Natural killer cell (primary cell): ENCODE measurements around the gene SPATA32. TPM values are rescaled to one million over a fixed set of nuclear protein-coding genes. Genes with fewer than 3 reads are reported as not detected.

Source experiments
- ATAC-seq, 3 donors: fragments of 150-1000 bp in 2 of 3; fragments of 200-7000 bp in 1 of 3; cut with Tn5 transposase; 1 replicate in 1 of 3; 2 replicates in 2 of 3; pipeline ENCODE4 v1.10.0; 2021; ENCODE audit warnings: mild to moderate bottlenecking in 2 of 3, moderate library complexity in 2 of 3
- DNase-seq, 2 donors: peaks; one replicate each; pipeline versions ENCODE4 v3.0.0 to v3.0.0-alpha.2; 2013 to 2021; ENCODE audit warnings: mixed read lengths in 1 of 2
- H3K27ac ChIP-seq: one replicate; pipeline ENCODE4 v1.5.1; 2013; ENCODE audit warnings: mild to moderate bottlenecking, low read length
- H3K27me3 ChIP-seq: one replicate; pipeline ENCODE4 v1.6.1; 2013; ENCODE audit warnings: low read length; ENCODE audit not compliant: control insufficient read depth, insufficient read depth
- H3K36me3 ChIP-seq: one replicate; pipeline ENCODE4 v1.6.1; 2013; ENCODE audit warnings: low read length; ENCODE audit not compliant: control insufficient read depth, insufficient read depth
- H3K4me1 ChIP-seq: one replicate; pipeline ENCODE4 v1.6.1; 2013; ENCODE audit warnings: low read length; ENCODE audit not compliant: control insufficient read depth, insufficient read depth
- H3K4me3 ChIP-seq: one replicate; pipeline ENCODE4 v1.5.1; 2013; ENCODE audit warnings: low read length
- H3K9me3 ChIP-seq: one replicate; pipeline ENCODE4 v1.6.1; 2013; ENCODE audit warnings: low read length; ENCODE audit not compliant: control insufficient read depth, insufficient read depth
- H3K27ac Mint-ChIP-seq, 2 donors: one replicate each; pipeline ENCODE4 v1.8.0; 2022; ENCODE audit warnings: mild to moderate bottlenecking in 2 of 2, mixed read lengths in 2 of 2, moderate library complexity in 1 of 2
- H3K27me3 Mint-ChIP-seq, 2 donors: one replicate each; pipeline ENCODE4 v1.8.0; 2022; ENCODE audit warnings: low read depth in 2 of 2, mixed read lengths in 2 of 2
- H3K36me3 Mint-ChIP-seq: one replicate; pipeline ENCODE4 v1.8.0; 2022; ENCODE audit warnings: mixed read lengths
- H3K4me1 Mint-ChIP-seq, 2 donors: one replicate each; pipeline ENCODE4 v1.8.0; 2022; ENCODE audit warnings: mixed read lengths in 2 of 2
- H3K4me3 Mint-ChIP-seq: one replicate; pipeline ENCODE4 v1.8.0; 2022; ENCODE audit warnings: mild to moderate bottlenecking, moderate library complexity, mixed read lengths
- H3K9me3 Mint-ChIP-seq, 2 donors: one replicate each; pipeline ENCODE4 v1.8.0; 2022; ENCODE audit warnings: mixed read lengths in 2 of 2
- WGBS: methylation state at CpG from one replicate; pipeline ENCODE4 v1.1.7; 2013; ENCODE audit warnings: missing lambda C conversion rate; ENCODE audit not compliant: insufficient coverage; 5-methylcytosine and 5-hydroxymethylcytosine counted together
- intact Hi-C: fragments of 100-400 bp; cut with micrococcal nuclease; formaldehyde crosslinking; loops from one replicate; pipeline ENCODE4 v1.14.2; 2022
- total RNA-seq, 4 donors: library from RNA; stranded (reverse); fragments of 120-200 nt in 1 of 4; gene quantifications; one replicate each; pipeline versions ENCODE4 v1.2.3 to v1.2.4, GENCODE V29; 2013 to 2022
- TF ChIP-seq, protein P1 (sequence below): fragments of 200-600 bp; IDR thresholded peaks from one replicate; pipeline ENCODE4 v1.8.0; 2022; ENCODE audit warnings: antibody characterized with exemption

Gene SPATA32
- total RNA-seq, 3 donors from 2014 or later (not counting 1 experiment from before 2014, with no cell fraction given): 0.43 TPM; not detected in 2

DNA sequence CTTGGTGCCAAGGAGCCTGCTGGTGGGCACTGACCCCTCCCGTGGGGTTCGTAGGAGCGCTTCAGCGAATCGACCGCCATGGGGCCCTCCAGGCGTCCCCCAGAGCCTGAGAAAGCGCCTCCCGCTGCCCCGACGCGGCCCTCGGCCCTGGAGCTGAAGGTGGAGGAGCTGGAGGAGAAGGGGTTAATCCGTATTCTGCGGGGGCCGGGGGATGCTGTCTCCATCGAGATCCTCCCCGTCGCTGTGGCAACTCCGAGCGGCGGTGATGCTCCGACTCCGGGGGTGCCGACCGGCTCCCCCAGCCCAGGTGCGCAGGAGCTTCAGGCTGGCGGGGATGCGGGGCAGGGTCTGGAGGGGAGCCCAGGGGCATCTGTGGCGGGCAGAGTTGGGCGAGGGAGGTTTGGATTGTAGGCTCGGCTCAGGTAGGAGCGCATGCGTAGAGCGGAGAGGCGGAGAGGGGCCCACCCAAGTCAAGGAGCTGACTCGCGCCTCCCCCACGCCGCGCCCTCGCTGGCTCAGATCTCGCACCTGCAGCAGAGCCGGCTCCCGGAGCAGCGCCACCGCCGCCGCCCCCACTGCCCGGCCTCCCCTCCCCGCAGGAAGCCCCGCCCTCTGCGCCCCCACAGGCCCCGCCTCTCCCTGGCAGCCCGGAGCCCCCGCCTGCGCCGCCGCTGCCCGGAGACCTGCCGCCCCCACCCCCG is 20.4 kb downstream of the SPATA32 start:
- Histone ChIP-seq H3K27ac (no peak overlapping the region), H3K4me3 (no peak overlapping the region), H3K36me3 (peaks cover 93% of the 10 kb centered on the region), H3K9me3 (no peaks in the 10 kb centered on the region), H3K4me1 (peaks cover 10% of the 10 kb centered on the region), H3K27me3 (no peaks in the 10 kb centered on the region)
- Mint-ChIP-seq H3K4me1 (peaks cover 27 to 56% of the 10 kb centered on the region in 2 donors), H3K27me3 (no peaks in the 10 kb centered on the region), H3K4me3 (no peak overlapping the region), H3K9me3 (no peaks in the 10 kb centered on the region), H3K36me3 (peaks cover 10% of the 10 kb centered on the region), H3K27ac (peak overlapping the region; percentile 34 to 65)
- peak in 1 of 3 donors; percentile 14 for ATAC-seq
- 95% methylated on average over 60 of the region's 62 CpGs for WGBS
- no peak for DNase-seq
- intact Hi-C loops: no loop called here
- TF ChIP-seq, protein P1, sequence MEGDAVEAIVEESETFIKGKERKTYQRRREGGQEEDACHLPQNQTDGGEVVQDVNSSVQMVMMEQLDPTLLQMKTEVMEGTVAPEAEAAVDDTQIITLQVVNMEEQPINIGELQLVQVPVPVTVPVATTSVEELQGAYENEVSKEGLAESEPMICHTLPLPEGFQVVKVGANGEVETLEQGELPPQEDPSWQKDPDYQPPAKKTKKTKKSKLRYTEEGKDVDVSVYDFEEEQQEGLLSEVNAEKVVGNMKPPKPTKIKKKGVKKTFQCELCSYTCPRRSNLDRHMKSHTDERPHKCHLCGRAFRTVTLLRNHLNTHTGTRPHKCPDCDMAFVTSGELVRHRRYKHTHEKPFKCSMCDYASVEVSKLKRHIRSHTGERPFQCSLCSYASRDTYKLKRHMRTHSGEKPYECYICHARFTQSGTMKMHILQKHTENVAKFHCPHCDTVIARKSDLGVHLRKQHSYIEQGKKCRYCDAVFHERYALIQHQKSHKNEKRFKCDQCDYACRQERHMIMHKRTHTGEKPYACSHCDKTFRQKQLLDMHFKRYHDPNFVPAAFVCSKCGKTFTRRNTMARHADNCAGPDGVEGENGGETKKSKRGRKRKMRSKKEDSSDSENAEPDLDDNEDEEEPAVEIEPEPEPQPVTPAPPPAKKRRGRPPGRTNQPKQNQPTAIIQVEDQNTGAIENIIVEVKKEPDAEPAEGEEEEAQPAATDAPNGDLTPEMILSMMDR: no peak

DNA sequence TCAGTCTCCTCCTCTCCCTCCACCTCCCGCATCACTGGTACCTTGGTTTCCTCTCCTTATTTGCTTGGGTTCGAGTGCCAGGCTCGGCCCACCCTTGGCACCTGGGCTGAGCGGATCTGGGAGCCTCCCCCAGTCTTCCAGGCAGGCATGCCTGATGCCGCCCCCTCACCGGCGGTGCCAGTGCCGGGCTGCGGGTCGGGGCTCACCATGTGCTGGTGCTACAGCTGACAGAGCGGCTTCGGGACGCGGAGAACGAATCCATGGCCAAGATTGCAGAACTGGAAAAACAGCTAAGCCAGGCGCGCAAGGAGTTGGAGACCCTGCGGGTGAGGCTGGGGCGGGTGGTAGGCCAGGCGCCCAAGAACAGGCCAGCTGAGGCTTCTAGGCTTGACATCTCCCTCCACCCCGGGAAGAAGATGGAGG is 21.0 kb downstream of the SPATA32 start:
- Histone ChIP-seq H3K27ac (no peak overlapping the region), H3K4me3 (no peak overlapping the region), H3K9me3 (no peaks in the 10 kb centered on the region), H3K27me3 (no peaks in the 10 kb centered on the region), H3K36me3 (peaks cover 93% of the 10 kb centered on the region), H3K4me1 (peaks cover 9% of the 10 kb centered on the region)
- Mint-ChIP-seq H3K4me3 (no peak overlapping the region), H3K27me3 (no peaks in the 10 kb centered on the region), H3K36me3 (peaks cover 10% of the 10 kb centered on the region), H3K27ac (peak overlapping the region; percentile 34 to 65), H3K9me3 (no peaks in the 10 kb centered on the region), H3K4me1 (peaks cover 25 to 51% of the 10 kb centered on the region in 2 donors)
- WGBS: 98% methylated on average over 21 of the region's 21 CpGs
- intact Hi-C loops: no loop called here
- TF ChIP-seq, protein P1: no peak
- no peak for DNase-seq
- ATAC-seq: no peak

DNA sequence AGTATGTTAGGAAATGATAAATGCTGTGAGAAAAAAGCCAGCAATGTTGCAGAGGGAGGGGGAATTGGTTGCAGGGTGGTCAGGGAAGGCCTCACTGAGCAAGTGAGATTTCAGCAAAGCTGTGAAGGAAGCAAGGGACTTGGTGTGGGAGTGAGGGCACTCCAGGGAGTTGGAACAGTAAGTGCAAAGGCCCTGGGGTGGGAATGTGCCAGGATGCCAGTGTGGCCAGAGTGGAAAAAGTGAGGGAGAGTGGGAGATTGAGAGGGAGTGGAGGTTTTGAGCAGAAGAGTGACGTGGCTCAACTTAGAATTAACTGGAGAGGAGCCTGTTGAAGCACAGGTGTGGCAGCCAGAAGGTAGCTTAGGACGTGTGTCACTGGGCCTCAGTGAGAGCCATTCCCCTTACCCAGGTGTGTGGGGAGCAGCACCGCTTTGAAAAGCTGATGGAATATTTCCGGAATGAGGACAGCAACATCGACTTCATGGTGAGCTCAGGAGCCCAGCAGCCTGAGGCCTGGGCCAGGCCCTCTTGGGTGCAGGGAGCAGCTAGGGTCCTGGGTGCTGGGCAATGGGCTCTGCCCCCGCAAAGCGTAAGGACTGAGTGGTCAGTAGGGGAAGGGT is 23.6 kb downstream of the SPATA32 start:
- H3K4me1 Mint-ChIP-seq: peaks cover 39 to 64% of the 10 kb centered on the region in 2 donors
- intact Hi-C loops: no loop called here

More for the DNA sequence above, 23.6 kb downstream of the SPATA32 start:
- H3K27me3 Mint-ChIP-seq: no peaks in the 10 kb centered on the region
- TF ChIP-seq, protein P1: no peak
- WGBS: 97% methylated on average over 7 of the region's 7 CpGs
- H3K36me3 ChIP-seq: peaks cover 88% of the 10 kb centered on the region
- DNase-seq (no peak), ATAC-seq (no peak)
- no peak overlapping the region for H3K27ac ChIP-seq
- no peaks in the 10 kb centered on the region for H3K9me3 ChIP-seq
- peak overlapping the region; percentile 33 to 85 for H3K27ac Mint-ChIP-seq
- no peaks in the 10 kb centered on the region for H3K27me3 ChIP-seq
- H3K4me3 Mint-ChIP-seq: peak overlapping the region; percentile 5
- H3K9me3 Mint-ChIP-seq: no peaks in the 10 kb centered on the region
- no peak overlapping the region for H3K4me3 ChIP-seq
- peaks cover 10% of the 10 kb centered on the region for H3K36me3 Mint-ChIP-seq
- peaks cover 27% of the 10 kb centered on the region for H3K4me1 ChIP-seq
